GM10266 (cell line): Measurements from ENCODE around the gene PCDHA6.
"Not testable (repeated sequence)": the region's sequence is repeated elsewhere in the genome, so short reads cannot be mapped to it uniquely, and the experiment has no call there.

ENCODE experiments used
- DNase-seq: peaks from one replicate; pipeline ENCODE4 v3.0.0; 2012; ENCODE audit errors: extremely low spot score
- CTCF ChIP-seq: IDR thresholded peaks from 2 replicates; pipeline ENCODE4 v1.5.1; 2012; ENCODE audit warnings: mild to moderate bottlenecking, low read depth; ENCODE audit not compliant: control insufficient read depth, insufficient read depth; ENCODE audit errors: missing control alignments

PCDHA6 gene

GRCh38 chr5:140835622-140836510 is 8.1 kb downstream of the PCDHA6 start:
- DNase-seq, result no peak
- no peak for TF ChIP-seq CTCF

- DNase-seq, result no peak
- no peak for TF ChIP-seq CTCF
Observed at GRCh38 chr5:140840978-140841962, 13.5 kb downstream of the PCDHA6 start, which contains the start of gene PCDHA8. PCDHA8 (plus strand) TSS chr5:140841187; CDS start chr5:140841322, 135 bp downstream.

- DNase-seq, result no peak
- TF ChIP-seq CTCF, result no peak
Observed at GRCh38 chr5:140842798-140843733, 15.3 kb downstream of the PCDHA6 start.

GRCh38 chr5:140848139-140849102 is 20.7 kb downstream of the PCDHA6 start, which contains the start of gene PCDHA9:
PCDHA9 (plus strand) TSS chr5:140848382; CDS start chr5:140848496, 114 bp downstream.
- not testable (repeated sequence) for DNase-seq

GRCh38 chr5:140849831-140850634 is 22.3 kb downstream of the PCDHA6 start:
- DNase-seq, result not testable (repeated sequence)

- TF ChIP-seq CTCF, result no peak
- no peak for DNase-seq
Observed at GRCh38 chr5:140855772-140856674, 28.3 kb downstream of the PCDHA6 start, which contains the start of gene PCDHA10. PCDHA10 (plus strand) TSS chr5:140855897; CDS start chr5:140856049, 152 bp downstream.
